Heart right ventricle (tissue), 16 donors: ENCODE data around the gene ESYT3. TPM values are rescaled to one million over a fixed set of nuclear protein-coding genes. Genes with fewer than 3 reads are reported as not detected.

Source experiments
- ATAC-seq, 8 donors: fragments of 200-7000 bp; cut with Tn5 transposase; one replicate each; pipeline ENCODE4 v1.9.1; 2020; ENCODE audit warnings: mild to moderate bottlenecking in 8 of 8, moderate library complexity in 8 of 8, moderate number of reproducible peaks in 1 of 8
- DNase-seq, 2 donors: peaks; one replicate each; pipeline ENCODE4 v3.0.0-alpha.2; 2020
- H3K27ac ChIP-seq, 10 donors: fragments of 200-600 bp; sonication (generic) in 2 of 10; one replicate each; pipeline versions ENCODE4 v1.5.0 to v1.8.0; 2020 to 2022; ENCODE audit warnings: mild to moderate bottlenecking in 3 of 10
- H3K27me3 ChIP-seq, 7 donors: fragments of 200-600 bp; one replicate each; pipeline ENCODE4 v1.8.0; 2021 to 2022; ENCODE audit warnings: mild to moderate bottlenecking in 2 of 7
- H3K36me3 ChIP-seq, 9 donors: fragments of 200-600 bp; sonication (generic) in 1 of 9; one replicate each; pipeline versions ENCODE4 v1.5.0 to v1.8.0; 2020 to 2022; ENCODE audit warnings: mild to moderate bottlenecking in 2 of 9
- H3K4me1 ChIP-seq, 9 donors: fragments of 200-600 bp; sonication (generic) in 1 of 9; one replicate each; pipeline versions ENCODE4 v1.5.0 to v1.8.0; 2020 to 2022; ENCODE audit warnings: mild to moderate bottlenecking in 4 of 9
- H3K4me3 ChIP-seq, 10 donors: fragments of 200-600 bp; sonication (generic) in 2 of 10; one replicate each; pipeline versions ENCODE4 v1.5.0 to v1.8.0; 2020 to 2022; ENCODE audit warnings: mild to moderate bottlenecking in 7 of 10, moderate library complexity in 2 of 10
- H3K9me3 ChIP-seq, 11 donors: fragments of 200-600 bp in 10 of 11; sonication (generic) in 2 of 11; one replicate each; pipeline versions ENCODE4 v1.5.0 to v1.8.0; 2013 to 2022; ENCODE audit warnings: mild to moderate bottlenecking in 2 of 11, control low read depth in 1 of 11, moderate library complexity in 1 of 11
- WGBS, 2 donors: extraction: QIAGEN DNeasy Blood & Tissue Kit; methylation state at CpG; one replicate each; pipeline ENCODE4 v1.1.7; 2013; ENCODE audit warnings: inconsistent platforms in 1 of 2; 5-methylcytosine and 5-hydroxymethylcytosine counted together
- intact Hi-C, 10 donors: fragments of 100-400 bp; cut with DNase I; formaldehyde crosslinking; loops; one replicate each; pipeline versions ENCODE4 v1.11.1 to v1.14.2; 2022
- polyA plus RNA-seq, 2 donors: library from polyadenylated mRNA; stranded (reverse); fragments of 200-250 nt; gene quantifications; one replicate each; pipeline ENCODE4 v1.2.3, GENCODE V29; 2013
- total RNA-seq, 10 donors: library from RNA; stranded (reverse); fragmentation: NEBNext Ultra II Directional in 3 of 10; extraction: Animal tissue kit (Norgen Biotek cat#: 25700) in 3 of 10; gene quantifications; one replicate each; pipeline versions ENCODE4 v1.2.1 to v1.2.4, GENCODE V29; 2021 to 2023
- TF ChIP-seq, protein P1 (sequence below), 9 donors: fragments of 200-600 bp; sonication (generic) in 2 of 9; IDR thresholded peaks; one replicate each; pipeline versions ENCODE4 v1.5.0 to v1.8.0; 2021 to 2022; ENCODE audit warnings: antibody characterized with exemption in 9 of 9, mild to moderate bottlenecking in 5 of 9, moderate library complexity in 1 of 9
- donor health status: Arrhythmogenic right ventricular cardiomyopathy.
- donor health status: ischemic (EF 13 %, LVEDD 7.1; RV severe dilation, severe dysfunction).
- donor health status: healthy with polysubstance abuse.
- donor health status: DM: no; HTN: yes; CAD: no.
- donor health status: DM: no; HTN: no; CAD: no.
- donor health status: ischemic (EF 25% LVEDD 6.9; RV normal size, moderate dysfunction).
- donor health status: ischemic (EF 25% LVEDD 5.7; RV mildly dilated, moderate dysfunction).
- donor health status: healthy.
- donor health status: DM: yes; HTN: yes; CAD: no.
- donor health status: Ischemic cardiomyopathy.
- donor health status: ischemic (EF 35%, LVEDD 5.7; RV mildly dilated, moderate dysfunction).
- donor health status: nonischemic (EF 11% LVEDD 7.7; RV severe dilation, severe dysfunction).
- donor health status: DM: yes; HTN: yes; CAD: no.
- donor health status: PGD.
- donor health status: ischemic (EF 29% LVEDD 5.4; RV normal size, mild dysfunction).
- donor health status: nonischemic (EF 23%, LVEDD 6.1; RV moderate dilation, normal function).

ESYT3 gene
- total and polyA plus RNA-seq, 12 donors: 0.26 to 2.4 (median 1.1) TPM

DNA sequence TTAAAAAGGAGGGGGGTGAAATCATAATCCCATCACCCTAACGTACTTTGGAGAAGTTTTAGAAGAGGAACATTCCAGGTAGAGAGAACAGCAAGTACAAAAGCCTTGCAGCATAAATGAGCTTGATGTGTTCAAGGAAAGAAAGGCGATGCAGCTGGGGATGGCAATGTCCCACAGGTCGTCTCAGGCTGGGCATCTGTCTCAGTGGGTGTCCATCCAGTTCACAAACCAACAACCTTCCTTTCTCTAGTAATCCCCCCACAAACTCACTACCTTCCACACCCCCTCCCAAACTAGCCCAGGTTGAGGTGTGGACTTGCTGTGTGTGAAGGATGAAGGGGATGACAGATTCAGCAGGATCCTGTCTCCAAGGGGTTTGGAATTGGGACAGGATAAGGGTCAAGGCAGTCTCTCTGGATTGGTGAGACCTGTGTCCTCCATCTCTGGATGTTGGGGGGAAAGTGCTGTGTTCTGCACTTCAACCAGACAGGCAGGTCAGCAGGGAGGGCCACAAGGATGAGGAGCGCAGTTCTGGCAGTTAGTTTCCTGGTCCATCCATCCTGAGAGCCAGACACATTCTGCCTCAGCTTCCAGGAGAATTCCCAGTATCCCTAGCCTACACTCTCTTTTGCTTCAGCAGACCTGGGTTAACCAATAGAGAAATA is 1.7 kb upstream of the ESYT3 start:
- no peak overlapping the region for H3K4me3 ChIP-seq
- H3K27ac ChIP-seq: no peak overlapping the region
- WGBS, 2 donors: 84 to 87% methylated on average over 4 of the region's 4 CpGs
- H3K4me1 ChIP-seq: peaks cover 0 to 20% (median 17%) of the 10 kb centered on the region in 9 donors
- ATAC-seq (no peak), DNase-seq (no peak)
- no peaks in the 10 kb centered on the region for H3K9me3 ChIP-seq
- H3K27me3 ChIP-seq: peaks cover 0 to 60% (median 37%) of the 10 kb centered on the region in 7 donors
- intact Hi-C loops: loop anchor here in 1 of 10 donors (10.0 kb wide), 1 partner anchor 358 kb away; no protein-coding TSS in a partner anchor
- TF ChIP-seq, protein P1, sequence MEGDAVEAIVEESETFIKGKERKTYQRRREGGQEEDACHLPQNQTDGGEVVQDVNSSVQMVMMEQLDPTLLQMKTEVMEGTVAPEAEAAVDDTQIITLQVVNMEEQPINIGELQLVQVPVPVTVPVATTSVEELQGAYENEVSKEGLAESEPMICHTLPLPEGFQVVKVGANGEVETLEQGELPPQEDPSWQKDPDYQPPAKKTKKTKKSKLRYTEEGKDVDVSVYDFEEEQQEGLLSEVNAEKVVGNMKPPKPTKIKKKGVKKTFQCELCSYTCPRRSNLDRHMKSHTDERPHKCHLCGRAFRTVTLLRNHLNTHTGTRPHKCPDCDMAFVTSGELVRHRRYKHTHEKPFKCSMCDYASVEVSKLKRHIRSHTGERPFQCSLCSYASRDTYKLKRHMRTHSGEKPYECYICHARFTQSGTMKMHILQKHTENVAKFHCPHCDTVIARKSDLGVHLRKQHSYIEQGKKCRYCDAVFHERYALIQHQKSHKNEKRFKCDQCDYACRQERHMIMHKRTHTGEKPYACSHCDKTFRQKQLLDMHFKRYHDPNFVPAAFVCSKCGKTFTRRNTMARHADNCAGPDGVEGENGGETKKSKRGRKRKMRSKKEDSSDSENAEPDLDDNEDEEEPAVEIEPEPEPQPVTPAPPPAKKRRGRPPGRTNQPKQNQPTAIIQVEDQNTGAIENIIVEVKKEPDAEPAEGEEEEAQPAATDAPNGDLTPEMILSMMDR (IDR thresholded peaks at IDR 0.05): no peak
- no peaks in the 10 kb centered on the region for H3K36me3 ChIP-seq

DNA sequence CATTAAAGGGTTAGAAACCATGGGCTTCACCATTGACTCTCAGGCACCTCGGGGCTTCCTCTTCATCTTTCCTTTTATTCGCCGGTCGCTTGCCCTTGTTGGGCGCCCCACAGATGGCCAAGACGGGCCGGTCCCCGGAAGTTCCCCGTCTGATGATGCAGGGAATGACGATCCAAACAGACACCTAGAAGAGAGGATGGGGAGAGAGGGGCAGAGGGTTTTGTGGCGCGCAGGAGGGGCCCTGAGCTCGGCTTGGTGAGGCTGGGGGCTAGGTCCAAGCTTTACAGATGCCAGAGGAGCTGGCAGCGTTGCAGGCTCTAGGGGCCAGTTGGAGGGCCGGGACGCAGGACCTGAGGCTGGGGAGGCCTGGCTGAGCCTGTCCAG is 532 bp upstream of the ESYT3 start:
- Histone ChIP-seq H3K36me3 (no peaks in the 10 kb centered on the region), H3K4me3 (peak overlapping the region in 9 of 10 donors; percentile 43 to 65 (median 56)), H3K9me3 (no peaks in the 10 kb centered on the region), H3K27me3 (peaks cover 0 to 60% (median 37%) of the 10 kb centered on the region in 7 donors), H3K4me1 (peaks cover 0 to 20% (median 17%) of the 10 kb centered on the region in 9 donors), H3K27ac (no peak overlapping the region)
- TF ChIP-seq, protein P1 (IDR thresholded peaks at IDR 0.05): no peak
- 31 to 40% methylated on average over 16 of the region's 16 CpGs for WGBS, 2 donors
- ATAC-seq (no peak), DNase-seq (no peak)
- intact Hi-C loops: loop anchor here in 1 of 10 donors (10.0 kb wide), 1 partner anchor 359 kb away; no protein-coding TSS in a partner anchor

DNA sequence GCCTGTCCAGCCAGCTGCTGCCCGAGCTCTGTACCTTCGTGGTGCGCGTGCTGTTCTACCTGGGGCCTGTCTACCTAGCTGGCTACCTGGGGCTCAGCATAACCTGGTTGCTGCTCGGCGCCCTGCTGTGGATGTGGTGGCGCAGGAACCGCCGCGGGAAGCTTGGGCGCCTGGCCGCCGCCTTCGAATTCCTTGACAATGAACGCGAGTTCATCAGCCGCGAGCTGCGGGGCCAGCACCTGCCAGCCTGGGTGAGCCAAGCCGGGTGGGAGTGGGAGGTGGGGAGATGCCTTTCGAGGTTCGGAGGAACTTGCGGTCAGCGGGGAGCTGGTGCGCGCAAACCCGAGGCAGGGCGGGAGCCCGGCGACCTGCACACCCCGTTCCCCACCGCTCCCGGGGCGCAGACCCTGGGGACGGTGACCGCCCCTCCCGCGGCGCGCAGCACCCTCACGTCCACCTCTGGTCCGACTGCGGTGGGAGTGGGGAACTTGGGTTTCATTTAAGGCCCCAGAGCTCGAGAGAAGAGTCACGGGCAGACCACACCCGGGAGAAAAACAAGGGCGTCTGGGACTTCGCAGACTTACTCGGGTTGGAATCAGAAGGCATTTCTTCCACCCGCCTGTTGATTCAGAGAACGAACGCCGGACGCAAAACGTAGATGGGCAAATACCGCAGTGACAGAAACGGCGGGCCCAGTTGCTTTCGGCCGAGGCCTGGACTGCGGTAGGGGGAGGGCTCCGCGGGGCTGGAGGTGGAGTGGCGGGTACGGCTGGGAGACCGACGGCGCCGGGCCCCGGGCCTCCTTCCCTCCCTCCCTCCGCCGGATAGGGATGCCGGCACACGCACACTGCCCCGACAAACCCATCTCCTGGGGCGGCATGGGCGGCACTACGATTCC is 708 bp downstream of the ESYT3 start:
- ATAC-seq (peak in 5 of 8 donors; percentile 8 to 30 (median 12)), DNase-seq (no peak)
- WGBS, 2 donors: 6 to 7% methylated on average over 77 to 78 of the region's 78 CpGs
- Histone ChIP-seq H3K9me3 (no peaks in the 10 kb centered on the region), H3K27me3 (peaks cover 0 to 60% (median 37%) of the 10 kb centered on the region in 7 donors), H3K4me3 (peak overlapping the region; percentile 43 to 65 (median 56)), H3K4me1 (peaks cover 0 to 20% (median 17%) of the 10 kb centered on the region in 9 donors), H3K27ac (no peak overlapping the region), H3K36me3 (no peaks in the 10 kb centered on the region)
- intact Hi-C loops: loop anchor here in 1 of 10 donors (10.0 kb wide), 1 partner anchor 360 kb away; no protein-coding TSS in a partner anchor
- TF ChIP-seq, protein P1 (IDR thresholded peaks at IDR 0.05): no peak

DNA sequence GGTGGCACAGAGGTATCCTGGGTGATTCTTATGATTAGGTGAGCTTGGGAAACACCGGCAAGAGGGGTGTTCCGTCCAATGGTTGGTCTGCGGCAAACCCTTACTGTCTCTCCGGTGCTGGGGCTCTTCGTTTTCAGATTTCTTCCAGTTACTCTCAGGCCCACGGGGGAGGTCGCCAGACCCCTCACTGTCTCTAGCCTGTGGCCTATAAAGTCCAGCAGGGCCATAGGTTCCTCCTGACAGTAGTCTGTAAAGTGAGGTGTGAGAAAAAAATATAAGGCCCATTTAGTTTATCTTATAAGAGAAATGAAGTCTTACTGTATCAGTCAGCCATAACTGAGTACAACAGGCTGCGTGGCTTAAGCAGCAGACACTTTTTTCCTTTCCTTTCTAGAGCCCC is 1.4 kb downstream of the ESYT3 start:
- no peaks in the 10 kb centered on the region for H3K36me3 ChIP-seq
- WGBS, 2 donors: 77 to 79% methylated on average over 8 of the region's 8 CpGs
- H3K9me3 ChIP-seq: no peaks in the 10 kb centered on the region
- DNase-seq (no peak), ATAC-seq (no peak)
- no peak overlapping the region for H3K27ac ChIP-seq
- peaks cover 0 to 60% (median 37%) of the 10 kb centered on the region in 7 donors for H3K27me3 ChIP-seq
- TF ChIP-seq, protein P1 (IDR thresholded peaks at IDR 0.05): no peak
- peak overlapping the region in 7 of 10 donors; percentile 44 to 65 (median 57) for H3K4me3 ChIP-seq
- peaks cover 0 to 26% (median 18%) of the 10 kb centered on the region in 9 donors for H3K4me1 ChIP-seq
- intact Hi-C loops: loop anchor here in 1 of 10 donors (10.0 kb wide), 1 partner anchor 361 kb away; no protein-coding TSS in a partner anchor
